Measurements from ENCODE around the gene RXRA.

DNA sequence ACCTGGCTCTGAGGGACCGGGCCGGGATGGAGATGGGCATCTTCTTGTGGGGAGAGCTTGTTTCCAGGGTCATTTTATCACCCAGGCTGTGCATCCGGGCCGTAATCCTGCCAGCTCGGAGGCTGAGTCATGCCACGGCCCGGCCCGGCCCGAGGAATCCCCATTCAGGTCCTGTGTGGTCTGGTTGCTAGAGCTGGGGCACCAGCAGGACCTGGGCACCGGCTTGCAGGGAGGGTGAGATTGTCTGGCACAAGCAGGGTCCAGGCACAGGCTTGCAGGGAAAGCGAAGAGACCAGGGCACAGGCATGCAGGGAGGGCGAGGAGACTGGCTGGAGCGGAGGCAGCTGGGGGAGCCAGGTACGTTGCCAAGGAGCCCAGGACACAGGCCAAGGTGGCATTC lies 106.8 kb downstream of the RXRA start:
- TF ChIP-seq YY1 (IDR thresholded peaks at IDR 0.05; ENCODE audit: insufficient read depth, insufficient read length) (no peak), SUZ12 (IDR thresholded peaks at IDR 0.05; ENCODE audit: extremely low read depth, insufficient read depth, insufficient read length) (no peak)
